ENCODE measurements around the gene GOLGA6C.
"Not testable (repeated sequence)": the region's sequence is repeated elsewhere in the genome, so short reads cannot be mapped to it uniquely, and the experiment has no call there.

Gene GOLGA6C

GRCh38 chr15:75259873-75260272, 1.7 kb downstream of the GOLGA6C start:
- FAIRE-seq, result not testable (repeated sequence)

GRCh38 chr15:75273751-75274359, 15.7 kb downstream of the GOLGA6C start:
- not testable (repeated sequence) for FAIRE-seq

GRCh38 chr15:75274509-75275107, 16.5 kb downstream of the GOLGA6C start:
- not testable (repeated sequence) for FAIRE-seq

- FAIRE-seq, result not testable (repeated sequence)
Measured at GRCh38 chr15:75275617-75276016, 17.5 kb downstream of the GOLGA6C start.

- not testable (repeated sequence) for FAIRE-seq
Measured at GRCh38 chr15:75278497-75278896, 20.4 kb downstream of the GOLGA6C start.

GRCh38 chr15:75282572-75282971, 24.4 kb downstream of the GOLGA6C start, which contains the start of gene GOLGA6D:
Gene GOLGA6D (plus strand): TSS chr15:75282835. CDS start chr15:75282876, 41 bp downstream.
- FAIRE-seq, result not testable (repeated sequence)

- FAIRE-seq, result not testable (repeated sequence)
Measured at GRCh38 chr15:75284152-75284551, 26.0 kb downstream of the GOLGA6C start.

GRCh38 chr15:75293660-75294059, 35.5 kb downstream of the GOLGA6C start:
- FAIRE-seq, result not testable (repeated sequence)

- FAIRE-seq, result not testable (repeated sequence)
Measured at GRCh38 chr15:75298541-75299310, 40.6 kb downstream of the GOLGA6C start.

GRCh38 chr15:75299311-75299688, 41.2 kb downstream of the GOLGA6C start:
- not testable (repeated sequence) for FAIRE-seq

- not testable (repeated sequence) for FAIRE-seq
Measured at GRCh38 chr15:75300026-75300425, 41.9 kb downstream of the GOLGA6C start.

GRCh38 chr15:75302318-75302717, 44.2 kb downstream of the GOLGA6C start:
- FAIRE-seq, result no peak

GRCh38 chr15:75302753-75303152, 44.6 kb downstream of the GOLGA6C start:
- FAIRE-seq, result not testable (repeated sequence)

- no peak for FAIRE-seq
Measured at GRCh38 chr15:75306188-75306587, 48.1 kb downstream of the GOLGA6C start.

- no peak for FAIRE-seq
Measured at GRCh38 chr15:75307778-75308390, 49.8 kb downstream of the GOLGA6C start.

GRCh38 chr15:75309711-75310110, 51.6 kb downstream of the GOLGA6C start:
- no peak for FAIRE-seq

GRCh38 chr15:75312548-75312947, 54.4 kb downstream of the GOLGA6C start:
- not testable (repeated sequence) for FAIRE-seq

GRCh38 chr15:75313116-75313845, 55.1 kb downstream of the GOLGA6C start:
- no peak for FAIRE-seq

GRCh38 chr15:75314552-75315290, 56.6 kb downstream of the GOLGA6C start:
- no peak for FAIRE-seq

GRCh38 chr15:75319231-75319897, 61.2 kb downstream of the GOLGA6C start:
- not testable (repeated sequence) for FAIRE-seq
